GM19239 (cell line): ENCODE data around the gene CEP57.
"Not testable (repeated sequence)": the region's sequence is repeated elsewhere in the genome, so short reads cannot be mapped to it uniquely, and the experiment has no call there.

ENCODE experiments used
- DNase-seq: peaks from one replicate; pipeline ENCODE4 v3.0.0; 2011; ENCODE audit warnings: low spot score; ENCODE audit not compliant: insufficient read length
- FAIRE-seq: peaks from 2 replicates; lab custom pipeline; 2011; peaks lifted over from hg19 to GRCh38; lab: Jason Lieb, UNC

The CEP57 gene

DNA sequence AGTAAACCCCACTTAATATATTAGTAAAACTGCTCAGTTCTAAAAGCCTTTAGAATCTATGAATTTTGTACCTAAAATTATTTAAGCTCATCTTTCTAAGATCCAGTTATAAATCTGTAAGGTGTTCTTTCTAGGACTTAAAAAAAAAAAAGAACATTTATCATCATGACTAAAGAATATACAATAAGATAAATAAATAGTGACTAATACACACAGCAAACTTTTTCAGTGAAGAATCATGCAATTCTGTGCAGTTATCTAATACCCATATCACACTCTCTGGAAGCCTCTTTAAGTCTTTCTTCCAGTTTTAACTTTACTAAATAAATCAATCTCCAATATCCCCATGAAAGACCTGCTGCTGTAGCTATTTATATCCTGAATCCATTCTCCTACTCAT lies 59.8 kb downstream of the CEP57 start:
- no peak for DNase-seq
- no peak for FAIRE-seq

DNA sequence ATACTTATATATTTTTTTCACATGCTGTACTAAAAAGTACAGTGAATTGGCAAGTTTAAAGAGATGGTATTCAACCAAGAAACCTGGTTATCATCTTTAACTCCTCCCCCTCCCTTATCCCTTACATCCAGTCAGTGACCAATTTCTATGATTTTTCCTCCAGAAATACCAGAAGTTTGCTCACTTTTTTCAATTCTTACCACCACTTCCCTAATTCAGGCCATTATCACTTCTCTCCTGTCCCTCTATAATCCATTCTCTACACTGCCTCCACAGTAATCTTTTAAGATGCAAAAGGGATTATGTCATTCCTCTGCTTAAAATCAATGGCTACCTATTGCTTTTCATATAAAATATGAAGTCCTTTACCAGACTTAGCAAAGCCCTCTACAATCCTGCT lies 62.8 kb downstream of the CEP57 start:
- DNase-seq (no peak), FAIRE-seq (no peak)

DNA sequence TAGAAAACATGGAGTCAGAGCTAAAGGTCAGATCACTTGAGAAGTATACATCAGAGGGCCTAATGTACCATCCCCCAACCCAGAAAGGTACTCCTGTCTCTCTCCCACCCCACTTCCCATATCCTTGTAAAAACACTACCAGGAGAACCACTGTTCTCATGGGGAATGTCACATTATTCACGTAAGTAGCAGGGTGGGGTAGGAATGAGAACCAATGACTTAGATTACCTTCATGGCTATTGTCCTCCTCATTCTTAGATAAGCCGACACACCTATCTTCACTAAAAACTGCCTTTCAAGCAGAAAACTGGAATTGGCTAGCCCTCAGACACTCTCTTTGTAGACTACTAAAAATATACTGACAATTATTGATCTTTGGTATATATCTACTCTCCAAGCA lies 63.6 kb downstream of the CEP57 start:
- FAIRE-seq: no peak
- DNase-seq: no peak

DNA sequence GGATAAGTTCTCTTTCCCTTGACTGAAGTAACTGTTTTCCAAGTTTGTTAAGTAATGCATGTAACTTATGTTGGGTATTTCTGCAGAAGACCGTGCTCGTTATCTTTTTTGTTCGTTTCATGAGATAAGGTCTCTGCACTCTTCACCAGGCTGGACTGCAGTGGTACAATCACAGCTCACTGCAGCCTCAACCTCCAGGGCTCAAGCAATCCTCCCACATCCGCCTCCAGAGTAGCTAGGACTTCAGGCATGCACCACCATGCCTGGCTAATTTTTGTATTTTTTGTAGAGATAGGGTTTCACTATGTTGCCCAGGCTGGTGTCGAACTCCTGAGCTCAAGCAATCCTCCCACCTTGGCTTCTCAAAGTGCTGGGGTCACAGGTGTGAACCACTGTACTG lies 64.1 kb downstream of the CEP57 start:
- not testable (repeated sequence) for FAIRE-seq, DNase-seq

DNA sequence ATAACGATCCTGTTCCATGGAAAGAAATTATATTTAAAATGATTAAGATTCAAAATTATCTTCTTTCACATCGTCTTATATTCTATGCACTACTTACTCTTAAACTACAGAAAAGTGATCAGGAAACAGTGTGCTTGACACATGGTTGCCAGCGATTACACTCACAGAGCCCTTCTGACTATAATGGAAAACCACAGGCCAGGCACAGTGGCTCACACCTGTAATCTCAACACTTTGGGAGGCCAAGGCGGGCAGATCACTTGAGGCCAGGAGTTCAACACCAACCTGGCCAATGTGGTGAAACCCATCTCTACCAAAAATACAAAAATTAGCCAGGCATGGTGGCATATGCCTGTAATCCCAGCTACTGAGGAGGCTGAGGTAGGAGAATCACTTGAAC lies 69.7 kb downstream of the CEP57 start:
- FAIRE-seq, DNase-seq: not testable (repeated sequence)

DNA sequence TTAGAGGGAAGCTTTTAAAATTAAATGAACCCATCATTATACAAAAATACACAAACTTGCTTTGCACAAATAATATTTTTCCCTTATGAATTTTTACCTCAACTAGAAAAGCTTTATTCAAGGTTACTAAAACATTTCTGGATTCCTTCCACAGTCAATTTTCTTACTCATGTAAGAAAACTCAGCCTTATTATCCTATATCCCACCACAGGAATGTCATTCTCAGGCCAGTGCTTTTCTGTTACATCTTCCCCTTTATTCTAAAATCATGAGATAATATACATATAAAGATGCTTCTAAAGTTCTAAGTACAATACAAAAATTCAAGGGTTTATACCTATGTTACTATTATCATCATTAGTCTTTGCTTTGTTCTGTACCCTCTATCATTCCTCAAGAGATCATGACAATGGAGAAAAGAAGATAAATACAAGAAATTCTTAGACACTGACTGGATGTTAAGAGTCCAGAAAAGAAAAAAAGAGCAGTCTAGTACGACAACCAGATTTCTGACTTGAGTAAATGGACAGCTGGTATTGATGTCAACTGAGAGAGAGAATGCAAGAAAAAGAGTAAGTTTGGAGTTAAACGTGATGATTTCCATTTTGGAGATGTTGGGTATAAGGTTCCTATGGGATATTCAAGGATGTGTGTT lies 73.3 kb downstream of the CEP57 start:
- FAIRE-seq (no peak), DNase-seq (no peak)

DNA sequence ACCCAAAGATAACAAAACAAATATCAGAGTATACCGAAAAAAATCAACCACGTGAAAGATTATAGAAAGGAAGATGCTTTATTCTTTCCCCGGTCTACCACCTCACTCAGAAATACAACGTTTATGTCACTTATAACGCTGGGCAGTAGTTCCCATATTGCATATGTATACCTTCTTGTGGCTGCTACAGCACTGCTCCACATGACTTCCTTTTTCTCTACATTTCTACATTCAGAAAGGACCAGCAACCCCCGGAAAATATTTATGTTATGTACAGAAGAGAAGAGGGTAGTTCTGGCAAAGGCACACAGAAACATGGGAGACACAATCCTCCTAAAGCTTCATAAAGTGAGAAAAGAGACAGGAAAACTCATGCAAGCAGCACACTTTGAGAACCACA lies 76.8 kb downstream of the CEP57 start:
- no peak for DNase-seq
- FAIRE-seq: no peak

DNA sequence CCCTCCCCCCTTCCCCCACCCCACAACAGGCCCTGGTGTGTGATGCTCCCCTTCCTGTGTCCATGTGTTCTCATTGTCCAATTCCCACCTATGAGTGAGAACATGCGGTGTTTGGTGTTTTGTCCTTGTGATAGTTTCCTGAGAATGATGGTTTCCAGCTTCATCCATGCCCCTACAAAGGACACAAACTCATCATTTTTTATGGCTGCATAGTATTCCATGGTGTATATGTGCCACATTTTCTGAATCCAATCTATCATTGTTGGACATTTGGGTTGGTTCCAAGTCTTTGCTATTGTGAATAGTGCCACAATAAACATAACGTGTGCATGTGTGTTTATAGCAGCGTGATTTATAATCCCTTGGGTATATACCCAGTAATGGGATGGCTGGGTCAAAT lies 80.6 kb downstream of the CEP57 start:
- DNase-seq, FAIRE-seq: not testable (repeated sequence)

DNA sequence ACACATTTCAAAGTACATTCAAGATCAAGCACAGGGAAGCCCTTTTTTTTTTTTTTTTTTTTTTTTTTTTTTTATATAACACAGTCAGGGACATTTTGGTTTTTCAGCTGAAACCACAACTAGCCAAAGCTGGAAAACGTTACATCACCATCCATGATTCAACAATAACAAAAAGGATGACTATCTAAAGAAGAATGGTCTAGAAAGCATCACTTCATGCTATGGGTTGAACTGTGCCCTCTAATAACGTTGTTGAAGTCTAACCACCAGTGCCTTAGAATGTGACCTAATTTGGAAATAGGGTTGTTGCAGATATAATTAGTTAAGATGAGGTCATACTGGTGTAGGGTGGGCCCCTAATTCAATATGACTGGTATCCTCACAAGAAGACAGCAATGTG lies 87.0 kb downstream of the CEP57 start:
- FAIRE-seq (no peak), DNase-seq (no peak)
